HPDE6-E6E7 (cell line): Measurements from ENCODE around the gene ASIC4.

Source experiments
- DNase-seq: peaks from one replicate; pipeline ENCODE4 v3.0.0; 2011; ENCODE audit warnings: missing footprints; ENCODE audit errors: extremely low spot score

ASIC4 gene

DNA sequence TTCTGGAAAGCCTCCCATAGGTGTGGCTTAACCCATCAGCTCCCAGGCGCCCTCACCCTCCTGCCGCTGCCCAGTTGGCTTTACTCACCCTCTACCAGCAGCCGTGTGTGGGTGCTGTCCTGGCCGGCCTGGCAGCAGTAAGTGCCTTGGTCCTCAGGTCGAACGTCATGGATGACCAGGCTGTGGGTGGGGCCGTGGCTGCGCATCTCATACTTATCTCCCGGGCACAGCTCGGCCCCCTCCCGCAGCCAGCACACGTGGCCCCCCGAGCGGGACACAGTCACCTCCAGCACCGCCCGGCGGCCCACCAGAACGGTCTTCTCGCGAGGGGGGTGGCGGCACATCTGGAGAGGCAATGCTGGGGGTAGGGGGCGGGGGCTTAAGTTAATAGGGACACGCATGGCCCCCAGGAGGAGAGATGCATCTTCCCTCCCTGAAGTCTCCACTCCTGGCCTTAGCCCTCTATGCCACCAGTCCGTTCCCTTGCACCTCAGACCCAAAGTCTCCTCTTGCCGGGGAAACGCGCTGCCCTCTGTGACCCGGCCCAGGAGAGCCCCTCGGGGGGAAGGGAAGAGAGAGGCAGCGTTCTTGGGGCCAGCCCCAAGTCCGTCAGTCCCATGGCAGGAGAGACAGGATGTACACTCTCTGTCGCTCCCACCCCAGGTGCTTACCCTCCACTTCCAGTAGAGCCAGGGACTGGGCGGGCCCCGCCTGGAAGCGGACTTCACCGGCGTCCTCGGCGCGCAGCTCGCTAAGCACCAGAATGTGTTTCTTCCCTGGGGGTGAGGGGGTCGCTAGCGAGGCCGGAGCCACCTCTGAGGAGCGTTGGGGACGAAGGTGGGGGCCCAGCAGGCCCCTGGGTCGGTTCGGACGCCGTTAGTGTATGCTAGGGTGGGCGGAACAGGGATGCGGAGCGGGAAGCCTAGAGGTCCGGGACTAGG lies 37.4 kb downstream of the ASIC4 start:
- no peak for DNase-seq

DNA sequence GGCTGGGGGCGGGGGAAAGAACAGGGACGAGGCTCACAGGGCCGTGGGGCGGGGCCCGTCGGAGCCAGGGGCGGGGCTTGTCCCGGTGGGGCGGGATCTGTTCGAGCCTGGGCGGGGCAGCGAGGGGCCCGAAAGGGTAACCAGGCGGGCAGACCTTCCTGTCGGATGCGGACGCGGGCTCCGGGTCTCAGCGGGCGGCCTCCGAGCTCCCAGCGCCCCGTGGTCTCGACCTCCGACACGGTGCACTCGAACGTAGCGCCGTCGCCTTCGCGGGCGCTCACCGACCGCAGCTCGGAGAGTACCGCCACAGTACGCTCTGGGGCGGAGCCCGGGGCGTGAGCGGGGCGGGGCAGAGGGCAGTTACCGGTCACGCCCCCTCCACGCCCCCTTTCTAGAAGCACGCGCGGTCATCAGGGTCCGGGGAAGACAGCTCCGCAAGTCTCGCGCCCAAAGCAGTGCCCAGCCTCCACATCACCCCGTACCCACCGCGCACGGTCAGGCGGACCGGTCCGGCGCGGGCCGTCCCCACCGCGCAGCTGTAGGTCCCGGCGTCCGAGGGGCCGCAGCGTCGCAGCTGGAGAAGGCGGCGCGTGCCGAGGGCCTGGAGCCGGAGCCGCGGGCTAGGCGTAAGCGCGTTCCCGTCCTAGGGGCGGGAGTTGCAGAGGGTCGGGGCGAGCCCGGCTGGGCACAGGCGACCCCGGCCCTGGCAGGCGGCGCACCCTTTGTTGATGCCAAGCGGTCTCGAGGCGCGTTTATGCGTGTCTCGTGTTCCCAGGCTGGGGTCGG lies 38.3 kb downstream of the ASIC4 start:
- DNase-seq: peak; percentile 87

- no peak for DNase-seq
Observed at GRCh38 chr2:219553168-219553417, 38.8 kb downstream of the ASIC4 start.

DNA sequence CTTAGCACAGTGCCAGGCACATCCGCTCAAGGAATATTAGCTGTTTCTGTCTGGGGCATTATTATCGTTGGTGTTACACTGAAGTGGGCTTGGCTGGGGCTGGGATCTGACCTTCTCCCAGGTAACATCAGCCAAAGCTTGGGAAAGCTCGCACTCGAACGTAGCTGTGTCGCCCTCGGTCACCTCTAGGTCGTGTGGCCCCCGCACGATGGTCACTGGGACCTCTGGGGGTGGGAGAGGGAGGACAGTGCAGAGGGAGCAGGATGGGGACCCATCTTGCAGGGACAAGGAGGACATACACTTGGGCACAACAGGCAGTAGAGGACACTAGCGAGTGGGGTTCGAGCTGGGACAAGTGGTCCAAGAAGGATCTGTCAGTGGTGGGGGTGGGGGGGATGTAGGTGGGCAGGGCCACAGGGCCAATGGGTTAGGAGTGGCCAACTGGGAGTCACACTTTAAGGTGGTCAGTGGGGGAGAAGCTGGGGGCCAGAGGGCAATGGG lies 39.2 kb downstream of the ASIC4 start:
- DNase-seq: no peak

- DNase-seq: no peak
Observed at GRCh38 chr2:219554350-219554749, 40.1 kb downstream of the ASIC4 start.

- no peak for DNase-seq
Observed at GRCh38 chr2:219555956-219556355, 41.7 kb downstream of the ASIC4 start.

DNA sequence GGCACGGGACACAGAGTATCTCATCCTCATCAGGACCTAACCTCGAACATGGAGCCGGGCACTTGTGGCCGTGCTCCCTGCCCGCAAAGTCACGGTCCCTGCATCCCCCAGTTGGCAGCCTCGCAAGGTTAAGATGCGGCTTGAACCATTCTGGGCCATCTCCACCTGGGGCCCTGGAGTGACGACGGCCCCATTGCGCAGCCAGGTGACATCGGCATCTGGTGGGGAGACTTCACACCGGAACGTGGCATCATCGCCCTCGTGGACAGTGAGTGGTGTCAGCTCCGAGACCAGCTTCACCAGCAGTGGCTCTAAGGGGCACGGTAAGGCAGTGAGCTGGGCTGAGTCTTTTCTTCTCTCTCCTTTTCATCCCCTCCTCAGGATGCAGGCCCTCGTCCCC lies 42.1 kb downstream of the ASIC4 start:
- DNase-seq: no peak

DNA sequence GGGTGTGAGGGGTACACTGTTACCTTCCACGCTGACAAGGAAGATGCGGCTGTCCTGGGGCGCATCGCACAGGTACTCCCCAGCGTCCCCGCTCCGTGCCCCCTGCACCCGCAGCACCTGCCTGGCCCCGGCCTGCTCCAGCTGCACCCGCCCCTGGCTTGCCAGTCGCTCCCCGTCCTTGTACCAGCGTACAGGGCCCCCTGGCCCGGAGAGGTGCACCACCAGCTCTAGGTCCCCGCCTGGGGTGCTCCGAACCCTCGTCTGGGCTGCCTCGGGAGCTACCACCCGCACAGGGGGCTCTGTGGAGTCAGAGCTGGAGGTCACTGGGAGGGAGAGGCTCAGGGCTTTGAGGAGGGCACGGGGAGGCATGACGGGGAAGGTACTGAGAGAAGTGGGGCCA lies 43.0 kb downstream of the ASIC4 start:
- DNase-seq: no peak

DNA sequence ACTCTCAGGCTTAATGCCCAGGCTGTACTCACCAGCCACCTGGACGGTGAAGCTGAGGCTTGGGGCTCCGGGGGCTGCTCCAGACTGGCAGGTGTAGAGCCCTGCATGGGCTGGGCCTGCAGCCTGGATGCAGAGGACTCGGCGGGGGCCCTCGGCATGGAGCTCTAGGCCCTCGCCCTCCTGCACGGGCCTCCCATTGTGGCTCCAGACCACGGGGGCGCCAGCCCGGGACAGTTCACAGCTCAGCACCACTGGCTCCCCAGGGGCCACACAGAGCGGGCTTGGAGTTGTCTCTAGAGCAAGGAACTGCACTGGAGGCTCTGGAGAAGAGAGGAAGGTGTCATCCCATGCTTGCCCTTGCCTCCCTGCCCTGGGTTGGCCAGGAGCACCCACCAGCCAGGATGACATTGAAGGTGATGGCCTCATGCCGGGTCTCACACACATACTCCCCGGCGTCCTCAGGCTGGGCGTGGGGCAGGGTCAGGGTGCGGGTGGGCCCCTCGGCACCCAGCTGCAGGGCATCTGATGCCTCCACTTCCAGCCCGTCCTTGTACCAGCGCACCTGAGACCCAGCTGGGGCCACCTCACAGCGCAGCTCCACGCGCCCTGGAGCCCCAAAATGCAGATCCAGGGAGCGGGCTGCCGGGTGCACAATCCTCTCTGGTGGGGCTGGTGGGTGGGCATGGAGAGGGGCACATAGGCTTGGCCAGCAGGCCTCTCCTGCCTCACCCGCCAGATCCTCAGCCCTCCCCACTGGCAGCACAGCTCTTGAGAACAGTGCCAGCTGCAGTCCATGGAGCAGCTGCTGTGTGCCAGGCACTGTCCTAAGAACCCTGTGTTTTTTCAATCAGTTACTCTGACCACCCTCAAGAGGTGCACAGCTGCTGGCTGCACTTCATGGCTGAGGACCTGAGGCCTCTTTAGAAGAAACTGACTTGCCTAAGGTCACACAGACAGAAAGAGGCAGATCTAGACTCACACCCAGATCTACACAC lies 43.8 kb downstream of the ASIC4 start:
- no peak for DNase-seq

GRCh38 chr2:219559156-219559915 lies 45.1 kb downstream of the ASIC4 start:
- DNase-seq: no peak

DNA sequence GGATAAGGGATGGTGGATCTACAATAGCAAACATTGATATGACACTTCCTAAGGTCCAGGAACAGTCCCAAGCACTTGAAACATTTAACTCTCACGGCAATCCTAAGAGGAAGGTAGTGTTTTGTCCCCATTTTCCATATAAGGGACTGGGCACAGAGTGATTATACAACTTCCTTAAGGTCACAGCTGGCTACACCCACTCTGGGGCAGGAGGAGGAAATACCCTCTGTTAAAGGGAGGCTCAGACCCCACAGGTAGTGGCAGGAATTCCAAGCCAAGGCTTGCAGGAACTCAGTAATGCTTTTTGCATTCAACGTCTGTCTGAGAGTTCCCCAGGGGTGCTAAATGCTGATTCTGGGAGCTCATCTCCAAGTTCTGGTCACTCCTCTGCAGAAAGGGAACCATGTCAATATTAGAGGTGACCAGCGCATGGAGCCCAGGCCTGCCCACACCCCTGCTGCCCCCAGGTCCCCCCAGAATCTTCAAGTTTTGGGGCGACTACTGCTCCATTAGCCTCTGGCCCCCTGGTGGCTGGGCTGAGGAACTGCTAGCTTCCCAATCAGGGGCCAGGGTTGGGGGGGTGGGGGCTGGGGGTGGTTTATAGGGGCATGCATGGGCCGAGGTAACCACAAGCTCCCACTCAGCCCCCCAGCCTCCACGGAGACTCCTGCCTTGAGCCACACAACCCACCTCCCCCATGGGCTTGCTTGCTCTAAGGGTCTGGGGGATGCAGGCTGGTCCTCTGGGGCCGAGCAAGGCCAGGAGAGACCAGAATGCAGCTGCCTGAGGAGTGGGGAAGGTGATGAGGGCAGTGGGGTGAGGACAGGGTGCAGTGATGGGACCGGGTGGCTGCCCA lies 46.0 kb downstream of the ASIC4 start:
- DNase-seq: peak; percentile 37

DNA sequence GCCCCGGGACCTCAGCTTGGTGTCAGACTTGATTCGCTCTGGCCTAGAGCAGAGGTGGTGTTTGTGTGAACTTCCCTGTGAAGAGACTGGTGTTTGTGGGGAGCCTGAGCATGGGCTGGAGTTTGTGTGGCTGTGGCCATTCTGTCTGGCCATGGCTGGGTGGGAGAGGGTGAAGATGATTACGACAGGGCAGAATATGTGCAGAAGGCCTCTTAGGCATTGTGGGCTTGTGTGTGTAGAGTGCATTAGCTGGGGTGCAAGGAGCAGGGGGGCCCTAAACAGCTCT lies 46.6 kb downstream of the ASIC4 start:
- DNase-seq: no peak

DNA sequence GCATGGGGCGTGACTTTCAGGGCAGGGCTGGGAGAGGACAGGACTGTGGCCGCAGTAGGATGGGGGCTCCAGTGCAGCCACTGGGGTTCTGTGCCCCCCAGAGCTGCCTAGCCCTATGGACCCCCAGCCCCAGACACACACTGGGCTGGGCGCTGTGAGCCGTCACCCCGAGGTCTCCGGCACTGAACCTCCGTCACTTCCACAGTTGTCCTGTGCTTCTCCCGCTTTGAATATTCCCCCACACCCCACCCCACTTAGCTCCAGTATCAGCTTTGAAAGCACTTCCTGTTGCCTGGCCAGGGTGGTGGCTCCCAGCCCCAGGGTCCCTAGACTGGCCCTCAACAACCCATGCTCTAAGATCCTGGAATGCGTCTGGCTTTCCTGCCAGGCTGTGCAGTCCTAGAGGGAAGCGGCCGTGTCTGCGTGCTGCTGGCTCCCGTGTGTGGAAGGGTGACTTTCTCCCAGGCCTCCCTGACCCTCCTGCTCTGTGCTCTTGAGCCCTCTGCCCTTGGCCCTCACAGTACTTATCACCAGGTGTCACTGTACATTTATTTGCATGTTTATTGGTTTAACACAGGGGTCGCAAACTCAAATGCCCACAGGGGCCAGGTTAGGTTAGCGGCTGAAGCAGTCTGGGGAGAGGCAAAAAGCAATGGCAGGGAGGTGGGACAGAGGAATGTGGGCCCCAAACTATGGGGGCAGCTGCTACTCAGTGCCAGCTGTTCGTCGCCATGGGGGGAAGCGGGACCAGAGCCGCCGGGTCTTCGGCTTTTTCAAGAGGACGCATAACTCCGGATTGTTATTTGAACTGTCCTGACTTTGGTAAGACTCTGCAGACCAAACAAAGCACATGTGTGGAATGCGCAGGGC lies 47.1 kb downstream of the ASIC4 start:
- DNase-seq: no peak

DNA sequence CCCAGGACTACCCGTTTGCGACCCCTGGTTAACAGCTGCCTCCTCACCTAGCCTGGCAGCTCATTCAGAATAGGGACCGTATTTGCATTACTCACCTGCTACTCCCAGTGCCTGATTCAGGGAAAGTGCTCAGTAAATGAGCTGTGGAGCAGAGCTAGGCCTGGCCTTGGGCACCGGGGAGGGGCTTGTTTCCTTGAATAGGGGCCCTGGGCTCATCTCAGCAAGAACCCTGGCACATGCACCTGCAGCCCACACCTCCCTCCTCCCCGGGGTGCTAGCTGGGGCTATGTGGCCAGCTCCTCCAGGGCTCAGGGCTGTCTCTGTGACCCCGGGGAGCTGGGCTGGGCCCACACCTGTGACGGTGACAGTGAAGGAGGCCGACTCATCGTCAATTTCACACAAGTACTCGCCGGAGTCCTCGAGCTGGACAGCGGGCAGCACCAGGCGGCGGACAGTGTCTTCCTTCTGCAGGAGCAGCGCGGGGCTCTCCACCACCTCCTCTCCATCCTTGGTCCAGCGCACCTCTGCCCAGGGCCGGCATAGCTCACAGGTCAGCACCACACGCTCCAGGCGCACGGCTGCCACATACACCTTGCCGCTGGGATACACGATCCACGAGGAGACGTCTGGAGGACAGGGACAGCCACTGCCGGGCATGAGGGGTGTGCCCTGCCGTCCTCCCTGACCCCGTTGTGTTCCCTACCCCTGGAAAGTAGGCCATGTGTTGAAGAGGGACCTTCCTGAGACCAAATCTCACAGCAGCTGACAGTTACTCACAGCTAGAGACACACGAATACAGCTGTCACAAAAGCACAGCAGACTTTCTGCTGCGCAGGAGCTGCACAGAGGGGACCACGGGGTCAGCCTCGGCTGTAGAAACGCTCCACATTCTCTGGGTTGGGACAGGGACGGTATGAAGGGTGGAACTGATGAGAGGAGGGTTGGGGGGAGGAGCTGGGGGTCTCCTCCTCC lies 48.1 kb downstream of the ASIC4 start:
- DNase-seq: no peak

DNA sequence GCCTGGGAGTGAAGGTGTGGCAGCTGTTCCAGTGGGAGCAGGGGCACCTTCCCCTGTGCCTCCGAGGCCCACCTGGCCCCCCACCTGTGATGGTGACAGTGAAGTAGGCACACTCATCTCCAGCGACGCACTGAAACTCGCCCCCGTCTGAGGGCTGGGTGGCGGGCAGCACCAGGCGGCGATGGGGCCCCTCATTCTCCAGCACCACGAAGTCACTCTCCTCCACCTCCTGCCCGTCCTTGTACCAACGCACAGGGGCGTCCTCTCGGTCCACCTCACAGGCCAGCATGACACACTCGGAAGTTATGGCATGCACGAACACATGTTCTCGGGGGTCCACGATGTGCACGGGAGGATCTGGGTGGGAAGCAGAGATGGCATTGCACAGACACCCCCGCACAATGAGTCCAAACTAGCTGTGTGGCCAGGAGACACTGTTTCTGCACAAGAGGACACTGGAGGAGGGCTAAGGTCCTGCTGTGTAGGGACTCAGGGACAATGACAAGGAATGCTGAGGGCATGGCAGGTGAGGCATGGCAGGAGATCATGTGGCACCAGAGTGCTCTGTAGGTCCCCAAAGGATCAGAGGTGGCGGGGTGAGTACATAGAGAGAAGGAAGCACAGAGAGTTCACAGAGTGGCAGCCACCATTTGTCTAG lies 49.1 kb downstream of the ASIC4 start:
- DNase-seq: no peak

DNA sequence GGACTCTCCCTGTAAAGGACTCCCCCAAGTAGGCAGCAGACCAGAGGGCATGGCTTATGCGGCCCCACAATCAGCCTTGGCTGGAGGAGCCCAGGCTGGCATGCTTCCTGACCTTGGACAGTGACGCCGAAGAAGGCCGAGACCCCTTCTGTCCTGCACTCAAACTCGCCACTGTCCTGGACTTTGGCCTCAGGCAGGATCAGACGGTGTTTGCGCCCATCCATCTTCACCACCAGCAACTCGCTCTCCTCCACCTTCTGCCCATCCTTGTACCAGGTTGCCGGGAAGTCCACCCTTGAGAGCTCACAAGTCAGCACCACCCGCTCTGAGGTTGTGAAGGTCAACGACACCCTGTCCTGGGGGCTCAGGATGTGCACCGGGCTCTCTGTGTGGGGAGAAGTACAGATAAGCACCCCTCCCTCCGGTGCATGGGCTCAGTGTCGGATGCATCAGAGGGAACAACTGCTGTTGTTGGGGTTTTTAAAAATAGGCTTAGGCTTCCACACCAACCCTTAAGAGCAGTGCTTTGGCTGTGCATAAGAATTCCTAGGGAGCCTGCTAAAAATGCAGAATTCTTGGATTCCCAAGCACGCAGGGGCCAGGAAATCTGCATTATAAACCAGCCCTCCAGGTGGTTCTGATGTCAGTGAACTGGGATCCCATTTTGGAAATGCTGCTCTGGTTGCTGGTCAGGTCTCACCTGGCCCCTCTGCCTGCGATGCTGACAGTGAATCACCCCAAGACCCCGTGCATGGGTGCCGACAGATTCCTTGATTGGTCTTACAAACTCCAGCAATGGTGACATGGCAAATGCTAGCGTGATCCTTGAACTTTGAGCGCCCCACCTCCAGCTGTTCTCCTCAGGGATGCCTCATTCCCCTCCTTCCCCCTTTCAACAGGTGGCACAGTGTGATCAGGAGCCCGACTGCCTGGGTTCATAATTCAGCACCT lies 51.1 kb downstream of the ASIC4 start:
- no peak for DNase-seq
